IPS-20b (cell line): ENCODE measurements around the gene PPP2R3B.
"Not testable (repeated sequence)": the region's sequence is repeated elsewhere in the genome, so short reads cannot be mapped to it uniquely, and the experiment has no call there.

ENCODE experiments used
- H3K27ac ChIP-seq: one replicate; pipeline ENCODE4 v1.5.1; 2013; ENCODE audit warnings: low read length
- H3K27me3 ChIP-seq: 2 replicates; pipeline ENCODE4 v1.6.1; 2013; ENCODE audit warnings: mild to moderate bottlenecking, low read length, inconsistent platforms; ENCODE audit not compliant: insufficient read depth
- H3K36me3 ChIP-seq: 2 replicates; pipeline ENCODE4 v1.6.1; 2013; ENCODE audit warnings: low read depth, mild to moderate bottlenecking, inconsistent platforms, low read length, moderate library complexity; ENCODE audit not compliant: insufficient read depth
- H3K4me1 ChIP-seq: 2 replicates; pipeline ENCODE4 v1.6.1; 2013; ENCODE audit warnings: mild to moderate bottlenecking, control low read depth, inconsistent platforms, low read length, moderate library complexity; ENCODE audit not compliant: insufficient read depth
- H3K4me3 ChIP-seq: 2 replicates; pipeline ENCODE4 v1.5.1; 2013; ENCODE audit warnings: mild to moderate bottlenecking, low read length, inconsistent platforms
- H3K9ac ChIP-seq: 2 replicates; pipeline ENCODE4 v1.6.1; 2013; ENCODE audit warnings: low read depth, mild to moderate bottlenecking, inconsistent platforms, low read length, moderate library complexity
- H3K9me3 ChIP-seq: 2 replicates; pipeline ENCODE4 v1.6.1; 2013; ENCODE audit warnings: mild to moderate bottlenecking, low read depth, low read length, inconsistent platforms; ENCODE audit not compliant: insufficient read depth

Gene PPP2R3B

GRCh38 chrX:386768-387575, at the start of gene PPP2R3B:
Gene PPP2R3B (minus strand): TSS chrX:386907. CDS start chrX:386691, 216 bp downstream.
- Histone ChIP-seq H3K4me1 (no peaks in the 10 kb centered on the region), H3K27me3 (no peaks in the 10 kb centered on the region), H3K36me3 (peaks cover 7% of the 10 kb centered on the region; the same call in 1 of the 2 replicates), H3K9ac (peak within 1 kb of the TSS; percentile 97), H3K4me3 (peak within 1 kb of the TSS; percentile 82), H3K27ac (peak within 1 kb of the TSS; percentile 75), H3K9me3 (no peaks in the 10 kb centered on the region)

- Histone ChIP-seq H3K9me3 (no peaks in the 10 kb centered on the region), H3K36me3 (no peaks in the 10 kb centered on the region), H3K4me1 (no peaks in the 10 kb centered on the region), H3K27me3 (no peaks in the 10 kb centered on the region; the same call in 1 of the 2 replicates), H3K9ac (no peak overlapping the region), H3K27ac (no peak overlapping the region), H3K4me3 (no peak overlapping the region)
Measured at GRCh38 chrX:435536-436122, 48.9 kb upstream of the PPP2R3B start.

GRCh38 chrX:434946-435345, 48.2 kb upstream of the PPP2R3B start:
- Histone ChIP-seq H3K4me1 (no peaks in the 10 kb centered on the region), H3K9me3 (no peaks in the 10 kb centered on the region), H3K4me3 (no peak overlapping the region), H3K27me3 (no peaks in the 10 kb centered on the region; the same call in 1 of the 2 replicates), H3K27ac (no peak overlapping the region), H3K9ac (no peak overlapping the region), H3K36me3 (no peaks in the 10 kb centered on the region)

GRCh38 chrX:433771-434170, 47.1 kb upstream of the PPP2R3B start:
- Histone ChIP-seq H3K9ac (no peak overlapping the region), H3K36me3 (no peaks in the 10 kb centered on the region), H3K9me3 (no peaks in the 10 kb centered on the region), H3K27me3 (peaks cover 2% of the 10 kb centered on the region), H3K27ac (no peak overlapping the region), H3K4me1 (no peaks in the 10 kb centered on the region), H3K4me3 (no peak overlapping the region)

- H3K36me3 ChIP-seq, H3K4me3 ChIP-seq, H3K9me3 ChIP-seq, H3K9ac ChIP-seq, H3K27ac ChIP-seq, H3K4me1 ChIP-seq: not testable (repeated sequence)
- H3K27me3 ChIP-seq = peaks cover 13% of the 10 kb centered on the region
Measured at GRCh38 chrX:432666-433065, 46.0 kb upstream of the PPP2R3B start.

- Histone ChIP-seq H3K9ac (no peak overlapping the region), H3K36me3 (no peaks in the 10 kb centered on the region), H3K27me3 (peaks cover 21% of the 10 kb centered on the region), H3K27ac (no peak overlapping the region), H3K4me3 (no peak overlapping the region), H3K9me3 (no peaks in the 10 kb centered on the region), H3K4me1 (no peaks in the 10 kb centered on the region)
Measured at GRCh38 chrX:431492-432111, 44.9 kb upstream of the PPP2R3B start.

- no peak overlapping the region for H3K4me3 ChIP-seq
- H3K4me1 ChIP-seq = no peaks in the 10 kb centered on the region
- H3K27ac ChIP-seq = no peak overlapping the region
- no peak overlapping the region for H3K9ac ChIP-seq
- H3K36me3 ChIP-seq = no peaks in the 10 kb centered on the region
- no peaks in the 10 kb centered on the region for H3K9me3 ChIP-seq
- H3K27me3 ChIP-seq = peaks cover 21% of the 10 kb centered on the region
Measured at GRCh38 chrX:431056-431455, 44.3 kb upstream of the PPP2R3B start.

GRCh38 chrX:429266-429825, 42.6 kb upstream of the PPP2R3B start:
- H3K27me3 ChIP-seq = peaks cover 21% of the 10 kb centered on the region
- H3K9ac ChIP-seq = no peak overlapping the region
- no peaks in the 10 kb centered on the region for H3K9me3 ChIP-seq
- no peaks in the 10 kb centered on the region for H3K4me1 ChIP-seq
- H3K4me3 ChIP-seq = no peak overlapping the region
- H3K27ac ChIP-seq = no peak overlapping the region
- no peaks in the 10 kb centered on the region for H3K36me3 ChIP-seq

GRCh38 chrX:427812-428725, 41.4 kb upstream of the PPP2R3B start:
- Histone ChIP-seq H3K4me3 (peak overlapping the region; percentile 58), H3K9me3 (no peaks in the 10 kb centered on the region), H3K27me3 (peaks cover 21% of the 10 kb centered on the region), H3K9ac (peak overlapping the region; percentile 53; the same call in 1 of the 2 replicates), H3K36me3 (no peaks in the 10 kb centered on the region), H3K27ac (no peak overlapping the region), H3K4me1 (no peaks in the 10 kb centered on the region)

GRCh38 chrX:426881-427280, 40.2 kb upstream of the PPP2R3B start:
- Histone ChIP-seq H3K9ac (no peak overlapping the region), H3K27me3 (peaks cover 21% of the 10 kb centered on the region), H3K27ac (no peak overlapping the region), H3K4me3 (no peak overlapping the region), H3K9me3 (no peaks in the 10 kb centered on the region), H3K4me1 (no peaks in the 10 kb centered on the region), H3K36me3 (no peaks in the 10 kb centered on the region)

GRCh38 chrX:425056-425455, 38.3 kb upstream of the PPP2R3B start:
- Histone ChIP-seq H3K9me3 (no peaks in the 10 kb centered on the region), H3K4me1 (no peaks in the 10 kb centered on the region), H3K27me3 (peaks cover 21% of the 10 kb centered on the region), H3K27ac (no peak overlapping the region), H3K9ac (no peak overlapping the region), H3K36me3 (no peaks in the 10 kb centered on the region), H3K4me3 (no peak overlapping the region)
